K562 (cell line): Measurements from ENCODE around the gene TCF19. TPM values are rescaled to one million over a fixed set of nuclear protein-coding genes. Genes with fewer than 3 reads are reported as not detected.

Experiments used
- ARID1B ChIP-seq: fragments of 450-650 bp; IDR thresholded peaks from 2 replicates; pipeline ENCODE4 v1.6.1; 2016; ENCODE audit warnings: antibody characterized with exemption, mild to moderate bottlenecking, inconsistent platforms
- LEF1 ChIP-seq: fragments of 450-650 bp; IDR thresholded peaks from 2 replicates; pipeline ENCODE4 v1.6.1; 2016; ENCODE audit warnings: mild to moderate bottlenecking
- MEF2D ChIP-seq: conservative IDR thresholded peaks from 2 replicates; pipeline ENCODE4 v1.6.1; 2016; ENCODE audit warnings: low read depth, missing genetic modification characterization, missing compliant biosample characterization
- MTA1 ChIP-seq: fragments of 450-650 bp; IDR thresholded peaks from 2 replicates; pipeline ENCODE4 v1.6.1; 2017; ENCODE audit warnings: borderline replicate concordance
- PCBP1 ChIP-seq: fragments of 200-400 bp; formaldehyde crosslinking; IDR thresholded peaks from 2 replicates; pipeline ENCODE4 v1.6.1; 2018; ENCODE audit warnings: mild to moderate bottlenecking, low read depth, low read length; ENCODE audit not compliant: poor library complexity, severe bottlenecking
- POLR2AphosphoS2 ChIP-seq: IDR thresholded peaks from 2 replicates; pipeline ENCODE4 v1.6.1; 2012; ENCODE audit warnings: low read length, improper control_type of control experiment
- ZNF561 ChIP-seq: fragments of 450-650 bp; formaldehyde crosslinking; conservative IDR thresholded peaks from 2 replicates; pipeline ENCODE4 v1.4.0; 2020; ENCODE audit warnings: mild to moderate bottlenecking, moderate library complexity
- ZNF609 ChIP-seq: sonication (generic); formaldehyde crosslinking; IDR thresholded peaks from 2 replicates; pipeline ENCODE4 v1.8.1; 2023; ENCODE audit warnings: missing genetic modification reagents, mild to moderate bottlenecking, borderline replicate concordance
- ZNF668 ChIP-seq: fragments of 250-450 bp; sonication (Bioruptor Pico); IDR thresholded peaks from 2 replicates; pipeline ENCODE4 v1.8.0; 2022; ENCODE audit warnings: mild to moderate bottlenecking, inconsistent platforms
- polyA plus RNA-seq, 8 experiments: library from polyadenylated mRNA; depleted of rRNA in 4 of 8; stranded (reverse) in 5 of 8; unstranded in 3 of 8; fragments of >200 nt; fragmentation: Nextera tagmentation in 2 of 8; fragmentation: Illumina TruSeq in 1 of 8; extraction: Ambion mirVana in 2 of 8; extraction: Trizol in 1 of 8; gene quantifications; 2 replicates each; pipeline versions ENCODE4 v1.2.1 to v1.2.3, GENCODE V29; 2011 to 2014; ENCODE audit warnings: inconsistent platforms in 1 of 8, missing spikeins in 1 of 8
- total RNA-seq, 7 experiments: library from RNA; depleted of rRNA in 6 of 7; stranded (reverse); fragments of >200 nt in 6 of 7; fragmentation: Illumina TruSeq in 2 of 7; extraction: Trizol in 2 of 7; gene quantifications; 2 replicates each; pipeline versions ENCODE4 v1.2.1 to v1.2.3, GENCODE V29; 2011 to 2021; ENCODE audit warnings: low replicate concordance in 1 of 7
- TF ChIP-seq, protein P1 (sequence below): sonication (generic); formaldehyde crosslinking; IDR thresholded peaks from 2 replicates; pipeline ENCODE4 v1.8.0; 2022; ENCODE audit warnings: mild to moderate bottlenecking, missing genetic modification reagents
- TF ChIP-seq, protein P2 (sequence below): sonication (generic); formaldehyde crosslinking; IDR thresholded peaks from 2 replicates; pipeline ENCODE4 v1.8.0; 2022; ENCODE audit warnings: missing genetic modification reagents, mild to moderate bottlenecking, borderline replicate concordance
- TF ChIP-seq, protein P3 (sequence below): fragments of 250-450 bp; sonication (Bioruptor Pico); IDR thresholded peaks from 2 replicates; pipeline ENCODE4 v1.5.0; 2022; ENCODE audit warnings: mild to moderate bottlenecking

TCF19 gene
- total and polyA plus RNA-seq, 9 of the 15 experiments (the other 6 are each of a cell fraction or from before 2014, with no cell fraction given) = 4.2 to 42.5 (median 25.7) TPM

DNA sequence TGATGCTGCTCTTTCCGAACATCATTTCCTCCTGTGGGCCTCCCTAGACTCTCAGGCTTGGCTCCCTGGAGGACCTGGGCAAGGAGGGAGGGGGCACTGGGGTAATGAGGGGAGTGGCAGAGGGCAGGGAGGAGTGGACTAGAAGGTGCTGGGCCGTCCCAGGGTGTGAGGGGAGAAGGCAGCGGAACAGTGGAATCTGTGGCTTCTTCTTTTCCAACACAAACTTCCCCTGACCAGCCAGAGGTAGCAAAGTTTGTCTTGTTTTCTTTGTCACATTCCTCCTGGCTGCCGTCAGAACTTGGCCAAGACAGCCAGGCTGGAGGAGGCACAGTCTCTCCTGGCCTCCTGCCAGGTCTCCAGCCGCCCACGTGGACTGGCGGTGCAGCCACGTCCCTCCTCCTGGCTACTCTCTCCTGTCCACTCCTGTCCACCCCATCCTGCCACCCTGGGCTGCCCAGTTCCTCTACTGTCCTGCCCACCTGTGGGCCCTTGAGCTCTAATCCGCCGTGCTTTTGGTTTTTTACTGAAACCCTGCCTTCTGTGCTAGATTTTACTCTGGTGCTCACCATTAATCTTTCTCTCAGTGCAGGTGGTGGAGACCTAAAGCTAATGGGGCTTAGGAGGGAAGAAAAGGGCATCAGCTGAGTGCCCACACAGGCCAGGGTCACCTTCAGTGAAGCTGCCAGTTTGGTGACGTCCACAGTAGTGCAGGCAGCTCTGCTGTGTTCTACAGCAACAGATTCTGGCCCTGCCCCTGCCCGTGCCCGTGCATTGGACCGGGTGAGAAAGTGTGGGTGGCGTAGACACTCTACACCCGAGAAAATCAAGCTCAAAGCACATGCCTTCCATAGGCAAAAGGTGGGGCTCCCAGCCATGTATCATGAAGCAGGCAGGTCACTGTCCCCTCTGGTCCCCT, 35.3 kb upstream of the TCF19 start (continued):
- TF ChIP-seq, protein P1, sequence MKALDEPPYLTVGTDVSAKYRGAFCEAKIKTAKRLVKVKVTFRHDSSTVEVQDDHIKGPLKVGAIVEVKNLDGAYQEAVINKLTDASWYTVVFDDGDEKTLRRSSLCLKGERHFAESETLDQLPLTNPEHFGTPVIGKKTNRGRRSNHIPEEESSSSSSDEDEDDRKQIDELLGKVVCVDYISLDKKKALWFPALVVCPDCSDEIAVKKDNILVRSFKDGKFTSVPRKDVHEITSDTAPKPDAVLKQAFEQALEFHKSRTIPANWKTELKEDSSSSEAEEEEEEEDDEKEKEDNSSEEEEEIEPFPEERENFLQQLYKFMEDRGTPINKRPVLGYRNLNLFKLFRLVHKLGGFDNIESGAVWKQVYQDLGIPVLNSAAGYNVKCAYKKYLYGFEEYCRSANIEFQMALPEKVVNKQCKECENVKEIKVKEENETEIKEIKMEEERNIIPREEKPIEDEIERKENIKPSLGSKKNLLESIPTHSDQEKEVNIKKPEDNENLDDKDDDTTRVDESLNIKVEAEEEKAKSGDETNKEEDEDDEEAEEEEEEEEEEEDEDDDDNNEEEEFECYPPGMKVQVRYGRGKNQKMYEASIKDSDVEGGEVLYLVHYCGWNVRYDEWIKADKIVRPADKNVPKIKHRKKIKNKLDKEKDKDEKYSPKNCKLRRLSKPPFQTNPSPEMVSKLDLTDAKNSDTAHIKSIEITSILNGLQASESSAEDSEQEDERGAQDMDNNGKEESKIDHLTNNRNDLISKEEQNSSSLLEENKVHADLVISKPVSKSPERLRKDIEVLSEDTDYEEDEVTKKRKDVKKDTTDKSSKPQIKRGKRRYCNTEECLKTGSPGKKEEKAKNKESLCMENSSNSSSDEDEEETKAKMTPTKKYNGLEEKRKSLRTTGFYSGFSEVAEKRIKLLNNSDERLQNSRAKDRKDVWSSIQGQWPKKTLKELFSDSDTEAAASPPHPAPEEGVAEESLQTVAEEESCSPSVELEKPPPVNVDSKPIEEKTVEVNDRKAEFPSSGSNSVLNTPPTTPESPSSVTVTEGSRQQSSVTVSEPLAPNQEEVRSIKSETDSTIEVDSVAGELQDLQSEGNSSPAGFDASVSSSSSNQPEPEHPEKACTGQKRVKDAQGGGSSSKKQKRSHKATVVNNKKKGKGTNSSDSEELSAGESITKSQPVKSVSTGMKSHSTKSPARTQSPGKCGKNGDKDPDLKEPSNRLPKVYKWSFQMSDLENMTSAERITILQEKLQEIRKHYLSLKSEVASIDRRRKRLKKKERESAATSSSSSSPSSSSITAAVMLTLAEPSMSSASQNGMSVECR (CRISPR knock-in tag) = no peak
- TF ChIP-seq LEF1 = no peak
- TF ChIP-seq, protein P2, sequence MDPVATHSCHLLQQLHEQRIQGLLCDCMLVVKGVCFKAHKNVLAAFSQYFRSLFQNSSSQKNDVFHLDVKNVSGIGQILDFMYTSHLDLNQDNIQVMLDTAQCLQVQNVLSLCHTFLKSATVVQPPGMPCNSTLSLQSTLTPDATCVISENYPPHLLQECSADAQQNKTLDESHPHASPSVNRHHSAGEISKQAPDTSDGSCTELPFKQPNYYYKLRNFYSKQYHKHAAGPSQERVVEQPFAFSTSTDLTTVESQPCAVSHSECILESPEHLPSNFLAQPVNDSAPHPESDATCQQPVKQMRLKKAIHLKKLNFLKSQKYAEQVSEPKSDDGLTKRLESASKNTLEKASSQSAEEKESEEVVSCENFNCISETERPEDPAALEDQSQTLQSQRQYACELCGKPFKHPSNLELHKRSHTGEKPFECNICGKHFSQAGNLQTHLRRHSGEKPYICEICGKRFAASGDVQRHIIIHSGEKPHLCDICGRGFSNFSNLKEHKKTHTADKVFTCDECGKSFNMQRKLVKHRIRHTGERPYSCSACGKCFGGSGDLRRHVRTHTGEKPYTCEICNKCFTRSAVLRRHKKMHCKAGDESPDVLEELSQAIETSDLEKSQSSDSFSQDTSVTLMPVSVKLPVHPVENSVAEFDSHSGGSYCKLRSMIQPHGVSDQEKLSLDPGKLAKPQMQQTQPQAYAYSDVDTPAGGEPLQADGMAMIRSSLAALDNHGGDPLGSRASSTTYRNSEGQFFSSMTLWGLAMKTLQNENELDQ = no peak
- TF ChIP-seq, protein P3, sequence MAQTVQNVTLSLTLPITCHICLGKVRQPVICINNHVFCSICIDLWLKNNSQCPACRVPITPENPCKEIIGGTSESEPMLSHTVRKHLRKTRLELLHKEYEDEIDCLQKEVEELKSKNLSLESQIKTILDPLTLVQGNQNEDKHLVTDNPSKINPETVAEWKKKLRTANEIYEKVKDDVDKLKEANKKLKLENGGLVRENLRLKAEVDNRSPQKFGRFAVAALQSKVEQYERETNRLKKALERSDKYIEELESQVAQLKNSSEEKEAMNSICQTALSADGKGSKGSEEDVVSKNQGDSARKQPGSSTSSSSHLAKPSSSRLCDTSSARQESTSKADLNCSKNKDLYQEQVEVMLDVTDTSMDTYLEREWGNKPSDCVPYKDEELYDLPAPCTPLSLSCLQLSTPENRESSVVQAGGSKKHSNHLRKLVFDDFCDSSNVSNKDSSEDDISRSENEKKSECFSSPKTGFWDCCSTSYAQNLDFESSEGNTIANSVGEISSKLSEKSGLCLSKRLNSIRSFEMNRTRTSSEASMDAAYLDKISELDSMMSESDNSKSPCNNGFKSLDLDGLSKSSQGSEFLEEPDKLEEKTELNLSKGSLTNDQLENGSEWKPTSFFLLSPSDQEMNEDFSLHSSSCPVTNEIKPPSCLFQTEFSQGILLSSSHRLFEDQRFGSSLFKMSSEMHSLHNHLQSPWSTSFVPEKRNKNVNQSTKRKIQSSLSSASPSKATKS (CRISPR knock-in tag) = no peak
- TF ChIP-seq ARID1B = no peak
- no peak for TF ChIP-seq MEF2D (tag)
- no peak for TF ChIP-seq POLR2AphosphoS2
- no peak for TF ChIP-seq PCBP1
- TF ChIP-seq MTA1 = no peak
- no peak for TF ChIP-seq ZNF609 (CRISPR knock-in tag)
- TF ChIP-seq ZNF561 (CRISPR knock-in tag) = no peak
- no peak for TF ChIP-seq ZNF668
